Neural progenitor cell (in vitro differentiated cells): Measurements from ENCODE around the gene LRRC74B. TPM values are rescaled to one million over a fixed set of nuclear protein-coding genes. Genes with fewer than 3 reads are reported as not detected.
"Not testable (repeated sequence)": the region's sequence is repeated elsewhere in the genome, so short reads cannot be mapped to it uniquely, and the experiment has no call there.

Experiments used
- DNase-seq: peaks from one replicate; pipeline ENCODE4 v3.0.0-alpha.2; 2016; ENCODE audit warnings: low spot score
- H2AFZ ChIP-seq: fragments of 200-600 bp; sonication (generic); replicated peaks from 2 replicates; pipeline ENCODE4 v1.6.1; 2016; ENCODE audit warnings: antibody characterized with exemption
- H3F3A ChIP-seq: fragments of 200-600 bp; sonication (generic); 2 replicates; pipeline ENCODE4 v1.6.1; 2016; ENCODE audit warnings: antibody characterized with exemption, low read depth
- H3K27ac ChIP-seq: fragments of 200-600 bp; sonication (generic); 2 replicates; pipeline ENCODE4 v1.5.1; 2016; ENCODE audit warnings: mild to moderate bottlenecking
- H3K27me3 ChIP-seq: fragments of 200-600 bp; sonication (generic); 2 replicates; pipeline ENCODE4 v1.6.1; 2016; ENCODE audit warnings: mild to moderate bottlenecking, moderate library complexity
- H3K36me3 ChIP-seq: fragments of 200-600 bp; sonication (generic); 2 replicates; pipeline ENCODE4 v1.5.1; 2016
- H3K4me1 ChIP-seq: fragments of 200-600 bp; sonication (generic); 2 replicates; pipeline ENCODE4 v1.6.1; 2016; ENCODE audit warnings: mixed run types
- H3K4me2 ChIP-seq: fragments of 200-600 bp; sonication (generic); 2 replicates; pipeline ENCODE4 v1.6.1; 2016
- H3K4me3 ChIP-seq: fragments of 200-600 bp; sonication (generic); 2 replicates; pipeline ENCODE4 v1.5.1; 2016
- H3K79me2 ChIP-seq: fragments of 200-600 bp; sonication (generic); 2 replicates; pipeline ENCODE4 v1.6.1; 2016; ENCODE audit warnings: low read depth
- H3K9ac ChIP-seq: fragments of 200-600 bp; sonication (generic); 2 replicates; pipeline ENCODE4 v1.6.1; 2016
- H3K9me3 ChIP-seq: fragments of 200-600 bp; sonication (generic); 2 replicates; pipeline ENCODE4 v1.5.1; 2016; ENCODE audit warnings: low read depth
- H4K20me1 ChIP-seq: fragments of 200-600 bp; sonication (generic); 2 replicates; pipeline ENCODE4 v1.6.1; 2016; ENCODE audit warnings: low read depth
- H3K27ac Mint-ChIP-seq: 3 replicates; pipeline ENCODE4 v1.8.0; 2021; ENCODE audit warnings: mixed read lengths
- H3K27me3 Mint-ChIP-seq: 2 replicates; pipeline ENCODE4 v1.8.0; 2022; ENCODE audit warnings: low read depth, mild to moderate bottlenecking, inconsistent platforms, moderate library complexity, mixed read lengths; ENCODE audit not compliant: insufficient read depth
- H3K36me3 Mint-ChIP-seq: 3 replicates; pipeline ENCODE4 v1.8.0; 2021; ENCODE audit warnings: mixed read lengths
- H3K4me1 Mint-ChIP-seq: 3 replicates; pipeline ENCODE4 v1.8.0; 2021; ENCODE audit warnings: mixed read lengths
- H3K4me3 Mint-ChIP-seq: 3 replicates; pipeline ENCODE4 v1.8.0; 2021; ENCODE audit warnings: mild to moderate bottlenecking, moderate library complexity, mixed read lengths
- H3K9me3 Mint-ChIP-seq: 3 replicates; pipeline ENCODE4 v1.8.0; 2020; ENCODE audit warnings: mixed read lengths
- EZH2 ChIP-seq: fragments of 200-600 bp; sonication (generic); IDR thresholded peaks from 2 replicates; pipeline ENCODE4 v1.6.1; 2017; ENCODE audit warnings: antibody characterized with exemption, mild to moderate bottlenecking, moderate library complexity
- EZH2phosphoT487 ChIP-seq: fragments of 200-600 bp; sonication (generic); IDR thresholded peaks from 2 replicates; pipeline ENCODE4 v1.6.1; 2017; ENCODE audit warnings: antibody characterized with exemption
- total RNA-seq: library from RNA; depleted of rRNA; stranded (reverse); fragments of >200 nt; gene quantifications from 2 replicates; pipeline ENCODE4 v1.2.3, GENCODE V29; 2015; ENCODE audit warnings: low replicate concordance
- TF ChIP-seq, protein P1 (sequence below): fragments of 200-600 bp; sonication (generic); IDR thresholded peaks from 2 replicates; pipeline ENCODE4 v1.5.1; 2017; ENCODE audit warnings: antibody characterized with exemption, mild to moderate bottlenecking

Gene LRRC74B
- total RNA-seq, 1 donor from 2014 or later, result not detected

DNA sequence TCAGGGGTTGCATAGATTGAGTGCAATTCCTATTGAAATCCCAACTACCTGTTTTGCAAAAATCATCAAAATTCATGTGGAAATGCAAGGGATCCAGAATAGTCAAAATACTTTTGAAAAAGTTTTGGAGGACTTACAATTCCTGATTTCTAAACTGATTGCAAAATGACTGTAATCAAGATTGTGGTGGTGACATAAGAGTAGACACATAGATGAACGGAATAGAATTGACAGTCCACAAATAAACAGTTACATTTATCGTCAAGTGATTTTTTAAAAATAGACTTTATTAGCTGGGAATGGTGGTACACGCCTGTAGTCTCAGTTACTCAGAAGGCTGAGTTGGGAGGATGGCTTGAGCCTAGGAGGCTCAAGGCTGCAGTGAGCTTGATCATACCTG lies 10.8 kb upstream of the LRRC74B start:
- Histone ChIP-seq H3F3A (peaks cover 7% of the 10 kb centered on the region), H4K20me1 (no peaks in the 10 kb centered on the region), H3K4me1 (no peaks in the 10 kb centered on the region), H3K79me2 (no peaks in the 10 kb centered on the region), H3K36me3 (no peaks in the 10 kb centered on the region), H3K9me3 (no peaks in the 10 kb centered on the region), H2AFZ (no peak overlapping the region), H3K27ac (no peak overlapping the region), H3K9ac (no peak overlapping the region), H3K4me2 (no peak overlapping the region), H3K27me3 (peaks cover 53% of the 10 kb centered on the region), H3K4me3 (no peak overlapping the region)
- no peaks in the 10 kb centered on the region for H3K9me3 Mint-ChIP-seq
- no peaks in the 10 kb centered on the region for H3K36me3 Mint-ChIP-seq
- peaks cover 19% of the 10 kb centered on the region for H3K27me3 Mint-ChIP-seq
- peaks cover 21% of the 10 kb centered on the region for H3K4me1 Mint-ChIP-seq
- H3K4me3 Mint-ChIP-seq, result no peak overlapping the region
- TF ChIP-seq EZH2phosphoT487, result no peak
- TF ChIP-seq EZH2, result no peak
- TF ChIP-seq, protein P1, sequence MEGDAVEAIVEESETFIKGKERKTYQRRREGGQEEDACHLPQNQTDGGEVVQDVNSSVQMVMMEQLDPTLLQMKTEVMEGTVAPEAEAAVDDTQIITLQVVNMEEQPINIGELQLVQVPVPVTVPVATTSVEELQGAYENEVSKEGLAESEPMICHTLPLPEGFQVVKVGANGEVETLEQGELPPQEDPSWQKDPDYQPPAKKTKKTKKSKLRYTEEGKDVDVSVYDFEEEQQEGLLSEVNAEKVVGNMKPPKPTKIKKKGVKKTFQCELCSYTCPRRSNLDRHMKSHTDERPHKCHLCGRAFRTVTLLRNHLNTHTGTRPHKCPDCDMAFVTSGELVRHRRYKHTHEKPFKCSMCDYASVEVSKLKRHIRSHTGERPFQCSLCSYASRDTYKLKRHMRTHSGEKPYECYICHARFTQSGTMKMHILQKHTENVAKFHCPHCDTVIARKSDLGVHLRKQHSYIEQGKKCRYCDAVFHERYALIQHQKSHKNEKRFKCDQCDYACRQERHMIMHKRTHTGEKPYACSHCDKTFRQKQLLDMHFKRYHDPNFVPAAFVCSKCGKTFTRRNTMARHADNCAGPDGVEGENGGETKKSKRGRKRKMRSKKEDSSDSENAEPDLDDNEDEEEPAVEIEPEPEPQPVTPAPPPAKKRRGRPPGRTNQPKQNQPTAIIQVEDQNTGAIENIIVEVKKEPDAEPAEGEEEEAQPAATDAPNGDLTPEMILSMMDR, result no peak
- DNase-seq, result no peak
- H3K27ac Mint-ChIP-seq, result no peak overlapping the region

DNA sequence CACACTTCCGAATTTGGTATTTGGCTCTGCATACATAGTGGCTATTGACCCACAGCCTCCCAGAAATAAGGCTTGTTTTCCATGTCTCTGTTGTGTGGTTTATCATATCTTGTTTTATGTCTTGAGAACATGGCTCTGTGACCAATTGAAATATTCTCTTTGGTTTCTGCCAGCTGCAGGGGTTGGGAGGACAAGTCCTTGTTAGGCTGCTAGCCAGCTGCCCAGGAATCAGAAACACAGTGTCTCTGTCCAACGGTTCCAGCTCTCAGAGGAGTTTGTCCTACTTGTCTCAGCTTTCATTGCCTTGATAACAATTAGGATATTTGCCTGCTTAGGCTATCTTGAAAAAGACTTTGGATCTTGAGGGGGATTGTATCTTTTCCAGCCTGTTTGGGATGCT lies 7.3 kb upstream of the LRRC74B start:
- Histone ChIP-seq H3K9ac (no peak overlapping the region), H3F3A (no peaks in the 10 kb centered on the region), H3K79me2 (no peaks in the 10 kb centered on the region), H3K4me3 (no peak overlapping the region), H3K4me2 (no peak overlapping the region), H3K27me3 (peaks cover 22% of the 10 kb centered on the region), H3K9me3 (no peaks in the 10 kb centered on the region), H3K4me1 (no peaks in the 10 kb centered on the region), H3K36me3 (no peaks in the 10 kb centered on the region), H2AFZ (no peak overlapping the region), H4K20me1 (no peaks in the 10 kb centered on the region), H3K27ac (no peak overlapping the region)
- peaks cover 13% of the 10 kb centered on the region for H3K4me1 Mint-ChIP-seq
- H3K27me3 Mint-ChIP-seq, result peaks cover 7% of the 10 kb centered on the region
- TF ChIP-seq, protein P1, result no peak
- no peak for TF ChIP-seq EZH2
- TF ChIP-seq EZH2phosphoT487, result no peak
- no peaks in the 10 kb centered on the region for H3K36me3 Mint-ChIP-seq
- no peak overlapping the region for H3K27ac Mint-ChIP-seq
- H3K9me3 Mint-ChIP-seq, result no peaks in the 10 kb centered on the region
- H3K4me3 Mint-ChIP-seq, result peak overlapping the region; percentile 8
- DNase-seq, result no peak

DNA sequence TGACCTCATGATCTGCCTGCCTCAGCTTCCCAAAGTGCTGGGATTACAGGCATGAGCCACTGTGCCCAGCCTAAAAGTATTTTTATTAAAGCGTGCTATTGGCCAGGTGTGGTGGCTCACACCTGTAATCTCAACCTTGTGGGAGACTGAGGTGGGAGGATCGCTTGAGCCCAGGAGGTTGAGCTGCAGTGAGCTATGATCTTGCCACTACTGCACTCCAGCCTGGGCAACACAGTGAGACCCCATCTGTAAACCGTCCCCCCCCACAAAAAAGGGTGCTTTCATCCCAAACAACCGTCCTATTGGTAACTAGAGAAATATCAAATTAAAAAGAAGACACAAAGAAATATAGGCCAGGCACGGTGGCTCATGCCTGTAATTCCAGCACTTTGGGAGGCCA lies 6.6 kb upstream of the LRRC74B start:
- H3K4me2 ChIP-seq, H3K4me1 ChIP-seq, H3K9ac ChIP-seq, H3K9me3 ChIP-seq, H3K9me3 Mint-ChIP-seq, H3K27me3 Mint-ChIP-seq, H3K4me3 Mint-ChIP-seq, DNase-seq, H3K27ac Mint-ChIP-seq, H3K27ac ChIP-seq, H3K36me3 Mint-ChIP-seq, H4K20me1 ChIP-seq, H3K4me3 ChIP-seq, H3K79me2 ChIP-seq, H3K36me3 ChIP-seq, H2AFZ ChIP-seq, H3F3A ChIP-seq: not testable (repeated sequence)
- H3K4me1 Mint-ChIP-seq, result peaks cover 20% of the 10 kb centered on the region
- H3K27me3 ChIP-seq, result peaks cover 22% of the 10 kb centered on the region

DNA sequence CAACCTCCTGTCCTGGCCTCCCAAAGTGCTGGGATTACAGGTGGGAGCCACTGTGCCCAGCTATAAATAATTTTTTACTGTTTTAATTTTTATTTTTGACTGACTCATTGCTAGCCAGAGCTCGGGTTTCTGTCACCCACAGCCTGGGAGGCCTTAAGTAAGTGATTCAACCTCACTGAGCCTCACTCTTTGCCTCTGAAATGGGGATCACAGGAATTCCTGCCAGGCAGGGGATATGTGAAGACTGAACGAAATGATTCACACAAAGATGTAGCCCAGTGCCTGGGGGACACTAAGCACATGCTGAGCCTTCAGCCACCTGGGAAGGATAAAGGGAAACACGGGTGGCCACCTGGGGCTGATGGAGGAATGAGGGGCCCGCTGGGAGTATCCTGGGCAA lies 3.8 kb upstream of the LRRC74B start:
- Histone ChIP-seq H3K27ac (no peak overlapping the region), H3K27me3 (peaks cover 20% of the 10 kb centered on the region), H3K79me2 (no peaks in the 10 kb centered on the region), H3K4me2 (no peak overlapping the region), H3F3A (peaks cover 6% of the 10 kb centered on the region), H3K4me1 (peaks cover 8% of the 10 kb centered on the region), H2AFZ (no peak overlapping the region), H3K4me3 (no peak overlapping the region), H3K9me3 (no peaks in the 10 kb centered on the region), H3K9ac (no peak overlapping the region), H4K20me1 (no peaks in the 10 kb centered on the region), H3K36me3 (no peaks in the 10 kb centered on the region)
- Mint-ChIP-seq H3K4me3 (no peak overlapping the region), H3K4me1 (peaks cover 41% of the 10 kb centered on the region), H3K27ac (no peak overlapping the region), H3K9me3 (no peaks in the 10 kb centered on the region), H3K36me3 (no peaks in the 10 kb centered on the region), H3K27me3 (peaks cover 9% of the 10 kb centered on the region)
- no peak for DNase-seq
- TF ChIP-seq EZH2phosphoT487 (no peak), EZH2 (no peak)
- TF ChIP-seq, protein P1, result no peak
